Adipocyte (in vitro differentiated cells): ENCODE data around the gene PTPN20.

ENCODE experiments used
- DNase-seq: peaks from one replicate; pipeline ENCODE4 v3.0.0-alpha.2; 2015; ENCODE audit warnings: low read depth
- H3K27me3 ChIP-seq: replicated peaks from 2 replicates; pipeline ENCODE4 v1.7.0; 2013; ENCODE audit warnings: mild to moderate bottlenecking, low read length, moderate library complexity; ENCODE audit not compliant: control insufficient read depth, insufficient read depth
- H3K36me3 ChIP-seq: 2 replicates; pipeline ENCODE4 v1.7.0; 2013; ENCODE audit warnings: low read length, mild to moderate bottlenecking, moderate library complexity; ENCODE audit not compliant: control insufficient read depth, insufficient read depth, severe bottlenecking
- H3K4me1 ChIP-seq: 2 replicates; pipeline ENCODE4 v1.7.0; 2013; ENCODE audit warnings: mild to moderate bottlenecking, low read length, moderate library complexity; ENCODE audit not compliant: control insufficient read depth, insufficient read depth
- H3K4me3 ChIP-seq: 2 replicates; pipeline ENCODE4 v1.7.0; 2013; ENCODE audit warnings: mild to moderate bottlenecking, low read length, moderate library complexity
- H3K9ac ChIP-seq: 2 replicates; pipeline ENCODE4 v1.7.0; 2013; ENCODE audit warnings: mild to moderate bottlenecking, low read length, moderate library complexity
- H3K9me3 ChIP-seq: 2 replicates; pipeline ENCODE4 v1.7.0; 2013; ENCODE audit warnings: mild to moderate bottlenecking, low read length, moderate library complexity; ENCODE audit not compliant: control insufficient read depth

The PTPN20 gene

DNA sequence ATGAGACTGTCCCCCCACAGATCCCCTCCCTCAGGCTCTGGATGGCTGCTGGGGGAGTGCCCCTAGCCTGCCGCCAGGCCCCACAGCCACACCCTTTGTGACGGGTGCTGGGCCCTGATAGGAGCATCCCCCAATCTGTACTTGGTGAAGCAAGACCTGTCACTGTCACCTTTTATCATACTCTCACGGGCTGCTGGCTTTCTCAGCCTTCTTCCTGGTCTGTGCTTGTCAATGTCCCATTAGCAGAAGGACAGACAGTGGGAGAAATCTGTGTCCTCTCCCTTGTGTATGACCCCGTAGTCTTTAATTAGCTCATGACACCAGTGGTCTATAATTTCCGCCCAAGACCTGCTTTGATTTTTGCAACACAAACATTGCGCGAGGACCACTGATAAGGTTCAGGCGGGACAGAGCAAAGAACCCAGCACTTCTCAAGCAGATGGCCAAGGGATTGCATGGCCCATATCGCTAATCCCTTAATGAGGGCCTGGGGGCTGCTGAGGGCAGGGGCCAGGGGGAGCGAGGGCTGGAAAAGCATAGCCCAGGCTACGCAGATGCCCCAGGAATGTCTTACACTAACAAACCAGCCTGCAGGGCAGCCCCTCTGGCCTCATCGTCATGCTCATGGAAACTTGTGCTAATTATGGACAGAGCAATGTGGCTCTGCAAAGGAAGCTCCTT lies 127.8 kb downstream of the PTPN20 start:
- Histone ChIP-seq H3K4me1 (peaks cover 10% of the 10 kb centered on the region), H3K4me3 (no peak overlapping the region), H3K9ac (no peak overlapping the region), H3K27me3 (no peaks in the 10 kb centered on the region), H3K9me3 (no peaks in the 10 kb centered on the region), H3K36me3 (no peaks in the 10 kb centered on the region)
- DNase-seq: no peak

DNA sequence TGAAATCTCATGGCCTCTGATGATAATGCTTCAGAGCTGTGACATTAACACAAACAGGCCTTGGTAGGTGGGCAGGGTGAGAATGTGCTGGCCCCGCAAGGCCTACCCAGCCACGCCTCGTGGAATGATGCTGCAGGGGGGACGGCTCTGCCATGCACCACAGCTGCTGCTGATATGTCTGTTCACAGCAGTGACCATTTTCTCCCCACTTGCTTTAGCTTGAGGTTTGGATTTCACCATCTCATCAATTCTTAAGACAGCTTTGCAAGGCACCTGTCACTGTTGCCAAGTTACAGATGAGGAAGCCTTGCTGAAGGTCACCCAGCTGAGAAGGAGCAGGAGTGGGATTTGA lies 128.3 kb downstream of the PTPN20 start:
- Histone ChIP-seq H3K9me3 (no peaks in the 10 kb centered on the region), H3K4me3 (no peak overlapping the region), H3K4me1 (peaks cover 10% of the 10 kb centered on the region), H3K9ac (no peak overlapping the region), H3K27me3 (no peaks in the 10 kb centered on the region), H3K36me3 (no peaks in the 10 kb centered on the region)
- no peak for DNase-seq

DNA sequence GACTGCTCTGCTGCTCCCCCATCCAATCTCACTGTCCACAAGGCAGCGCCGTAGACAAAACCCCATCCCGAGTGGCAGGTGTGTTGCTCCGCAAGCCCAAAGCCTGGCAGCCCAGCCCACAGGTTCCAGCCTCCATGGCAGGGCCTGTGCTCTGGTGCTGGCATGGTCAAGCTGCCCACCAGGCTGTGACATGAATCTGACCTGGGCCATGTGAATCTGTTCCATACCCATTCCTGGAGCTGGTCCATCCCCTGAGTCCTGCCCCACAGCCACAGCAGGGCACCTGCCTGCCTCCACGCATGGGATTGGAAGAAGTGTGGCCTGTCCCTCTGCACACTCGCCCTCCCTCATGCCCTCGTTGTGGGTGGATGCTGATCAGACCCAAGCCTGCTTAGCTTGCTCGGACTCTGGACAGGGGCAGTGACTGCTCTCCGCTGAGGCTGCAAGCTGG lies 128.8 kb downstream of the PTPN20 start:
- no peaks in the 10 kb centered on the region for H3K9me3 ChIP-seq
- DNase-seq: no peak
- no peaks in the 10 kb centered on the region for H3K27me3 ChIP-seq
- H3K36me3 ChIP-seq: no peaks in the 10 kb centered on the region
- H3K9ac ChIP-seq: no peak overlapping the region
- peaks cover 10% of the 10 kb centered on the region for H3K4me1 ChIP-seq
- H3K4me3 ChIP-seq: no peak overlapping the region

DNA sequence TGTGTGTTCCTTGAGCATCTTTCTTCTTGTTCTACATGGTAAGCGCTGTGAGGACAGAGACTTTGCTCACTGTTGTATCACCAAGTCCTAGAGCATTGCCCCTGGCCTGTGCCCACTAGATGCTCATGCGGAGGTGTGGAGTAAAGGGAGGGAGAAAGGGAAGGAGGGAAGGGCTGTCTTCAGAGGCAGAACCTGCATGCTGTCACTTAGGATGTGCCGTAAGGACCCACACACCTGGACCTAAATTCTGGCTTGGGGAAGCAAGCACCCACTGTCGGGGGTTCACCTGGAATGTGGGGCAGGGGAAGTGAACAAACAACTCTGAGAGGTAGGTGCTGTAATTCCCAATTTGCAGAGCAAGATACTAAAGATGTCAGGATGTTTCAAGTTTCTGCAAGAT lies 129.5 kb downstream of the PTPN20 start:
- no peaks in the 10 kb centered on the region for H3K36me3 ChIP-seq
- H3K27me3 ChIP-seq: no peaks in the 10 kb centered on the region
- H3K9me3 ChIP-seq: no peaks in the 10 kb centered on the region
- DNase-seq: no peak
- no peak overlapping the region for H3K9ac ChIP-seq
- H3K4me1 ChIP-seq: peaks cover 10% of the 10 kb centered on the region
- H3K4me3 ChIP-seq: no peak overlapping the region

DNA sequence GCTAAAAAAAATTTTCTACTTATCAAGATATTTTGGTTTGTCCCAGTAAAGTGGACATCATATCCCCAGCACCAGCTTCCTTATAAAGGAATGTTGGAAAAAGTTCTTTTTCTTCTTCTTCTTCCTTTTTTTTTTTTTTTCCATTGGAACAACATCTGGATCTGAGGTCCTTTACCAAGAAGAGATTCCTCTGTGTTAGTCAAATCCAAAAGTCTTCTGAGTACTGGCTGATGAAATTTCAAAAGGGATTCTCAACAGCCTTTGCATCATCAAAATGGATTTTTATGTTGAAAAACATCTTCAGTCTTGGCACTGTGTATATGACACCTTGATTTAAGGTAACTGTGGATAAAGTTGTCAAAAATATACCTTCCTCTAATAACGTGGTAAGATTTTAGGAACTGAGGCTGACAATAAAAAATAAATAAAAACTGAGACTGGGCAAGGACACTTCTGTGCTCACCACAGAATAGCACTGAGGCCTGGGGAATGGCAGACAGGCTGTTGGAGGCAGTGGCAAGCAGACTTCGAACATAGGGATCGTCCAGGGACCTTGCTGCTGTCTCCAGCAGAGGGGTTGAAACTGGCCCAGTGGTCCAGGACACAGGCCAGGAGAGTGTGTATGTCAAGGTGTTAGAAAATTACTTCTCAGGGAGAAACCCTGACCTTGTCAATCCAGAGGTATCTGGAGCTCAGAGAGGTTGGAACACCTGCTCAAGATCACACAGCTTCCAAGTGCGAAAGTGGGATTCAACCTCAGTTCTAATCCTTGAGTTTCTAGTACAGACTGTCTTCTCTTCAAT lies 130.4 kb downstream of the PTPN20 start:
- peak; percentile 55 for DNase-seq
- Histone ChIP-seq H3K4me1 (peaks cover 10% of the 10 kb centered on the region), H3K4me3 (no peak overlapping the region), H3K9me3 (no peaks in the 10 kb centered on the region), H3K9ac (peak overlapping the region; percentile 44), H3K36me3 (no peaks in the 10 kb centered on the region), H3K27me3 (no peaks in the 10 kb centered on the region)

DNA sequence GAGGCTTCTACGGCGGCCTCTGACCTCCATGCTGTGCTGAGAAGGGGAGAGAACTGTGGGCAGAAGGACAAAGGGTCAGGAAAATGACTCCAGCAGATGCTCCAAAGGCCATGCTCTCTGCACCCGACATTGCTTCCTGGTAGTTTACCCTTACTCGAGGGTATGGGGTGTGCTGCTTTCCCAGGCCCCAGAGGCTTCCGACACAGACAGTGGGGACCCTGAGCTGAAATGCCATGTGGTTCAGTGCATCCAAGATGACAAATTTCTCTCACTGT lies 130.9 kb downstream of the PTPN20 start:
- Histone ChIP-seq H3K9me3 (no peaks in the 10 kb centered on the region), H3K9ac (no peak overlapping the region), H3K27me3 (no peaks in the 10 kb centered on the region), H3K4me3 (no peak overlapping the region), H3K36me3 (no peaks in the 10 kb centered on the region), H3K4me1 (peaks cover 10% of the 10 kb centered on the region)
- DNase-seq: no peak

DNA sequence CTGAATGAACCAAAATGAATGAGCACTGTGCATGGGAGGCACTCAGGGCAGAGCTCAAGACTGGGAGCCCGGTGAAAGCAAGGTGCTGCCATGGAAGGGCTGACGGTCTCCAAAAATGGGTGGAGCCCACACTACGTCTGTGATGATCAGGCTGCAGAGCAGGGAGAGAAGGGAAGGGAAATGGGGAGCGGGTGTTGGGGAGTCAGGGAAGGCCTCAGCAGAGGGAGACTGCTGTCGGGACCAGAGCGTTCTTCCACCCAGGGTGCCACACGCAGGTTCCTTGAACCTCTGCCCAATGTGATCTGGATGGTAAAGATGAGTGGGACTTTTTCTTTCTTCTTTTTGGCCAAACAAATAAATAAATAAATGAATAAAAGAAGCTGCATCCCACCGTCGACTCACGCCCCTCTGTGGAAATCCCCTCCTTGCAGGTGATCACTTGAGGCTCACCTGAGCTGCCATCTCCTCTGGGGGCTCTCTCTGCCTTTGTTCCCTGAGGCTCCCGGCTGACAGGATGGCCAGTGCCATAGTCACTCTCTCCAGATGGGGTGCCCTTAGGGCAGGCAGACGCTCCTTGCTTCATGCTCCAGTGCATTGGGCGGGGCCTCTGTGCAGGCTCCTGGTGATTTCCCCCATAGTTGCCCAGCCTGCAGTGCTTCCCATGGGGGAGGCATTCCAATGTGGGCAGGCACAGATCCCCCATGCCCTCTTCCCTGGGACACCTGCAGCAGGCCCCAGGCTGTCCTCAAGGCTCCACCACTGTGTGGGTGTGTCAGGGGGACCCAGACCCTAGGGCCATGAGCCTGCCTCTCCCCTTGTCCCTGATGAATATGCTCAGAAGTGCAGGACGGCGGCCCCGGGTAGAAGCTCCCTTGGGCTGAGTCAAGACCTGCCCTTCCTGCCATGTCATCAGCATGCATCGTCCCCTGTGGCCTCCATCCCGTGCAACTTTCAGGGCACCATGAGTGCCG lies 131.8 kb downstream of the PTPN20 start:
- no peak overlapping the region for H3K4me3 ChIP-seq

DNA sequence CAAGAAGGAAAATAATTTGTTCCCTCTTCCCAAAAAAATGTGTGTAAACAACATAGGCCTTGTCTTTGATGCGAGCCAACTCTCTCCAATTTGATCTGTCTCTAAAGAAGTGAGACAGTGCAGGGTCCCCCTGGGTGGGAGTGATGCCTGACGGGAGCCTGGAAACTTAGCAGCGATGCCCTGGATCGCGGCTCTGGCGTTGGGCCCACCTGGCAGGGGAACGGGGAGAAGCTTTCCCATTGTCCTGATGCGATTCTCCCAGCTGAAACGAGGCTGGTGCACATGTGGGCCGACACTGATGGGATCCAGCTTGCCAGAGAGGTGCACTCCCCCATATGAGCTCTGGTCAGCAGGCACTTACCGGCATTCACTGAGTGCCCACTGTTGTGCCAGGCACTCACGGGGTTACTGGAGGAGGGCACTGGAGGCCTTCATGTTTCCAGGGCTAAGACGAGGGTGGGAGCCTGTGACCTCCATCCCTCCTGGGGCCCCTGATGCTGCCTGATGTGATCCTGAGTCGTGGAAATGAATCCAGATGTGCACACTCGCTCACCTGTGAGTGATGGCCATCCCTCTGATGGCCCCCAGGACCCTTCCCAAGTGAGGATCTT lies 132.8 kb downstream of the PTPN20 start:
- Histone ChIP-seq H3K9me3 (no peaks in the 10 kb centered on the region), H3K27me3 (no peaks in the 10 kb centered on the region), H3K9ac (no peak overlapping the region), H3K4me1 (peaks cover 14% of the 10 kb centered on the region), H3K36me3 (no peaks in the 10 kb centered on the region), H3K4me3 (no peak overlapping the region)
- DNase-seq: no peak

More for the DNA sequence above, 131.8 kb downstream of the PTPN20 start:
- H3K36me3 ChIP-seq: no peaks in the 10 kb centered on the region
- DNase-seq: no peak
- H3K4me1 ChIP-seq: peaks cover 7% of the 10 kb centered on the region
- no peaks in the 10 kb centered on the region for H3K27me3 ChIP-seq
- no peak overlapping the region for H3K9ac ChIP-seq
- H3K9me3 ChIP-seq: no peaks in the 10 kb centered on the region

DNA sequence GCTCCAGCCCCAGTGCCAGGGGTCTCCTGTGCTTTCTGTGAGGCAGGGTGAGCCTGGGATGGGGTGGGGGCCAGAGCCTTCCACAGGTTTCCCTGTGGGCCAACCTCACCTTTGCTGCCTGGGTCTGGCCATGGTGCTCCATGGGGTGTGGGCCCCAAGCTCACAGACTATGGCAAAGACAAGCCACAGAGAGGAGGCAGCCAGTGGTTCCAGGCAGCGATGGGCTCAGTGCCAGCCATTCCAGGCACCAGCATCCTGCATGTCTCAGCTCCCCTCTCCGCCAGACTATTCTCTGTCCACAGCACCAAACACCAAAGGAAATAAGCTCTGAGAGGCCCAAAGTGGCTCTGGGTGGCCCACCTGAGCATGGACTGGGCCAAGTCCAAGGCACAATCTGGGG lies 133.5 kb downstream of the PTPN20 start:
- H3K36me3 ChIP-seq: no peaks in the 10 kb centered on the region
- no peak for DNase-seq
- no peaks in the 10 kb centered on the region for H3K27me3 ChIP-seq
- no peaks in the 10 kb centered on the region for H3K9me3 ChIP-seq
- peaks cover 14% of the 10 kb centered on the region for H3K4me1 ChIP-seq
- no peak overlapping the region for H3K9ac ChIP-seq
- H3K4me3 ChIP-seq: no peak overlapping the region

DNA sequence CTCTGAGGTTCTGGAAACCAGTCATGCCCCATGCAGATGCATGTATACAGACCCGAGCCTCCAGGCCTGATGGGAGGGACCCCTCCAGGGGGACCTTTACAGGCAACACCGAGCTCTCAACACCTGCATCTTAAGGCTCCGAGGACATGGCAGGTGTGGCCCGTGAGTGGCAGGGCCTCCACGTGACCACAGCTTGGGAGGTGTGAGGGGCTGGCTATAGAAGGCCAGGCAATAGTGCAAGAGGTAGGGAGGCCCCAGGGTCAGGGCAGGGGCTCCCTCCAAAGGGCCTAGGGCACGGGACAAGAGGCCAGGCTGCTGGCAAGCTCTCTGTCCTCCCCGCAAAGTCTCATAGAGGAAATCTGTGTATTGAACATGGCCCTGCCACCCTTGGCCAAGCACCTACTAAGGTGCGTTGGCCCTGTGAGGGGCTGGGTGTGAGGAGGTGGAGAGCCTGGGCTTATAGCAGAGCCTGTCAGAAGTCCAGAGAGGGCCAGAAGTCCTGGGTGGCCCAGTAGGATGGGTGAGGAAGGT lies 134.2 kb downstream of the PTPN20 start:
- Histone ChIP-seq H3K36me3 (no peaks in the 10 kb centered on the region), H3K27me3 (no peaks in the 10 kb centered on the region), H3K9ac (no peak overlapping the region), H3K9me3 (no peaks in the 10 kb centered on the region), H3K4me3 (no peak overlapping the region), H3K4me1 (peaks cover 14% of the 10 kb centered on the region)
- DNase-seq: no peak
